ENCODE data around the gene IFT74.

IFT74 gene

GRCh38 chr9:26955921-26956859 is at the start of gene IFT74:
Gene IFT74 (plus strand): TSS chr9:26956412. CDS start chr9:26961968, 5,556 bp downstream.
- DNase-seq (ENCODE audit: low read depth, low spot score), result peak; percentile 83

- DNase-seq (ENCODE audit: low read depth, low spot score), result no peak
Measured at GRCh38 chr9:26913138-26913668, 43.0 kb upstream of the IFT74 start.

- no peak for DNase-seq (ENCODE audit: low read depth, low spot score)
Measured at GRCh38 chr9:26919698-26920097, 36.5 kb upstream of the IFT74 start.

- no peak for DNase-seq (ENCODE audit: low read depth, low spot score)
Measured at GRCh38 chr9:26925609-26926008, 30.6 kb upstream of the IFT74 start.

GRCh38 chr9:26928902-26929495 is 27.2 kb upstream of the IFT74 start:
- DNase-seq (ENCODE audit: low read depth, low spot score), result no peak

GRCh38 chr9:26935847-26936246 is 20.4 kb upstream of the IFT74 start:
- no peak for DNase-seq (ENCODE audit: low read depth, low spot score)

GRCh38 chr9:26937816-26938371 is 18.3 kb upstream of the IFT74 start:
- DNase-seq (ENCODE audit: low read depth, low spot score), result no peak

- DNase-seq (ENCODE audit: low read depth, low spot score), result no peak
Measured at GRCh38 chr9:26939955-26940711, 16.1 kb upstream of the IFT74 start.

GRCh38 chr9:26940779-26941178 is 15.4 kb upstream of the IFT74 start:
- DNase-seq (ENCODE audit: low read depth, low spot score), result no peak

- DNase-seq (ENCODE audit: low read depth, low spot score), result no peak
Measured at GRCh38 chr9:26945591-26945990, 10.6 kb upstream of the IFT74 start.

GRCh38 chr9:26946753-26947727 is 9.2 kb upstream of the IFT74 start, which contains the start of gene PLAA:
Gene PLAA (minus strand): TSS chr9:26947242. CDS start chr9:26947045, 197 bp downstream.
- peak; percentile 74 for DNase-seq (ENCODE audit: low read depth, low spot score)

- DNase-seq (ENCODE audit: low read depth, low spot score), result no peak
Measured at GRCh38 chr9:26947736-26948135, 8.5 kb upstream of the IFT74 start.

- no peak for DNase-seq (ENCODE audit: low read depth, low spot score)
Measured at GRCh38 chr9:26949637-26950069, 6.6 kb upstream of the IFT74 start.

GRCh38 chr9:26950521-26950920 is 5.7 kb upstream of the IFT74 start:
- no peak for DNase-seq (ENCODE audit: low read depth, low spot score)

GRCh38 chr9:26951794-26952193 is 4.4 kb upstream of the IFT74 start:
- DNase-seq (ENCODE audit: low read depth, low spot score), result no peak

GRCh38 chr9:26954050-26954508 is 2.1 kb upstream of the IFT74 start:
- no peak for DNase-seq (ENCODE audit: low read depth, low spot score)

GRCh38 chr9:26955222-26955903 is 849 bp upstream of the IFT74 start:
- DNase-seq (ENCODE audit: low read depth, low spot score), result no peak

- no peak for DNase-seq (ENCODE audit: low read depth, low spot score)
Measured at GRCh38 chr9:26956860-26957233, 635 bp downstream of the IFT74 start.

- no peak for DNase-seq (ENCODE audit: low read depth, low spot score)
Measured at GRCh38 chr9:26971721-26972120, 15.5 kb downstream of the IFT74 start.

- no peak for DNase-seq (ENCODE audit: low read depth, low spot score)
Measured at GRCh38 chr9:26973989-26974388, 17.8 kb downstream of the IFT74 start.

All from activated CD4-positive, CD25-positive, alpha-beta regulatory T cell treated with anti-CD3 and anti-CD28 coated beads, Interleukin-2, amount 50 U/mL, for 16 hours (primary cell).